ENCODE results near the gene CFAP43.

CFAP43 gene, protein sequence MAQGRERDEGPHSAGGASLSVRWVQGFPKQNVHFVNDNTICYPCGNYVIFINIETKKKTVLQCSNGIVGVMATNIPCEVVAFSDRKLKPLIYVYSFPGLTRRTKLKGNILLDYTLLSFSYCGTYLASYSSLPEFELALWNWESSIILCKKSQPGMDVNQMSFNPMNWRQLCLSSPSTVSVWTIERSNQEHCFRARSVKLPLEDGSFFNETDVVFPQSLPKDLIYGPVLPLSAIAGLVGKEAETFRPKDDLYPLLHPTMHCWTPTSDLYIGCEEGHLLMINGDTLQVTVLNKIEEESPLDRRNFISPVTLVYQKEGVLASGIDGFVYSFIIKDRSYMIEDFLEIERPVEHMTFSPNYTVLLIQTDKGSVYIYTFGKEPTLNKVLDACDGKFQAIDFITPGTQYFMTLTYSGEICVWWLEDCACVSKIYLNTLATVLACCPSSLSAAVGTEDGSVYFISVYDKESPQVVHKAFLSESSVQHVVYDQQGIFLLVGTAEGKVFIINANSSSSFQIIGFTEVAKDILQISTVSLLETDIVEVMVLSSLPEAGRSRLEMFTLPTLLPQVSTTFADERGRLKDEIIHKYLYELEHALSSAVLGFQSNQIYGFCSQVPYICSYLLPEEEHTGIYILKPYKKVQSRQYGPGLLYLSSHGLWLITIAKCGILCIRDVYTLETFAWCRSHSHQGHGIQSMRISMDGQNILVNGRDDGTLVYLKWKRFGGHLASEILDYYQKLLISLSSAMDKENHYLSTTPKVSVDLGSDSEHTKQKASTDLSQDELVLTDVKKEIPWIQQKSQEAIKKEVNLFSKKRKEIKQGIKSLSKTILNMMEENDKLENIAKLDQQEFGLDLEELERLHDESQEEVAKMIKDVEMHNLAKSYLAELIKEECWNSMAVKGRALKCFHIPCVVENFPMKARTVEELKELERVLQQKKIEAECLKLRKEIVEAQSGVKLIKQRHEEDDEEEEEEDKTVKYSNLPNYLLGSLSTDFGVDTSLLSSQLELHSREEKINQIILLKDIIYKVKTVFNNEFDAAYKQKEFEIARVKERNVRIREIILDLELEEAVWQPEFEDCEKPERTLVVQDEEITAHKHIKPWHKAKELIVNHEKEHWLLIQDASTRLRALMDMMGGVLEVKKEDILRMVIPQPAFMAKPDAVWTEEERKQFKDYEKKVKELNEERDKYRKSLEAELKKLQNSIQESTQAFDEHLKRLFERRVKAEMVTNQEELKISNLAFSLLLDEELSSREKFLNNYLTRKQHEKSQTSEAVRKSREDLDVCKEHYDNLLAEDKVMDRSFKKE (N-terminal part only)

DNA sequence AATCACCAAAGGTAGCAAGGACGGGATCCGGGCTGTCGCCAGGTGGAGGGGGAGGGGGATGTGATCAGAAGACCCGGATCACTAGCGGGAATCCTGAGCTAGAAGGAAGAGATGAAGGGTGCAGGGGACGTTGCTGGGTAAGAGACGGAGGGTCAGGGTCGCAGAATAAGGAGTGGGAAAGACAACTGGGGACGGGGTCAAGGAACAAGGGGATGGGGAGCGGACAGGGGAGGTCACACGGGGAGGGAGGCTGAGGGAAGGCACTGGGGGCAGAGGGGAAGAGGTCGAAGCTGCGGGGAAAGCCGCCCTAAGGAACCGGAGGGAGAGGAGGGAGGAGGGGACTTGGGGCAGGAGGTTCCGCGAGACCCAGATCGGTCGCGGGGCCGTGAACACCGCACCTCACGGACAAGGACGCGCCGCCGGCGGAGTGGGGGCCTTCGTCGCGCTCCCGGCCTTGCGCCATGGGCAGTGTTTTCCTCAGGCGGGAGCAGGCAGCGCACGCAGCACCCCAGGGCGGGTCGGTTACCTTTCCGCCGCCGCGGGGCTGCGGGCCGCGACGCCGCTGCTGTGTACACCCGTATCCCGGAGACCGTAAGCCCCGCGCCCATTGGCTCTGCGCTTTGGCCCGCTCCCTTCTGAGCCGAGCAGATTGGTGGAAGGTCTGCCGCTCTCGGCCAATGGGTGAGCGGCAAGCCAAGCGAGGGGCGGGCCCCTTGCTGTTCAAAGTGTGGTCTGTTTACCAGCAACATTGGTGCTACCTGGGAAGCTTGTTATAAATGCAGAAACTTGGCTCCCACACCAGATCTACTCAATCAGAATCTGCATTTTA lies at the start of gene CFAP43:
TSS of gene CFAP43 (minus strand) at position 581 of the 829 bp plus-strand sequence. CDS start at position 463, 118 bp downstream.
- peaks cover 7% of the 10 kb centered on the region for H3K9me3 Mint-ChIP-seq
- peaks cover 25% of the 10 kb centered on the region for H3K27me3 Mint-ChIP-seq
- H3K36me3 Mint-ChIP-seq, result no peaks in the 10 kb centered on the region
- ATAC-seq, result peak; percentile 100
- H3K4me3 Mint-ChIP-seq, result peak within 1 kb of the TSS; percentile 93
- peaks cover 12% of the 10 kb centered on the region for H3K4me1 Mint-ChIP-seq
- peak within 1 kb of the TSS; percentile 70 for H3K27ac Mint-ChIP-seq

DNA sequence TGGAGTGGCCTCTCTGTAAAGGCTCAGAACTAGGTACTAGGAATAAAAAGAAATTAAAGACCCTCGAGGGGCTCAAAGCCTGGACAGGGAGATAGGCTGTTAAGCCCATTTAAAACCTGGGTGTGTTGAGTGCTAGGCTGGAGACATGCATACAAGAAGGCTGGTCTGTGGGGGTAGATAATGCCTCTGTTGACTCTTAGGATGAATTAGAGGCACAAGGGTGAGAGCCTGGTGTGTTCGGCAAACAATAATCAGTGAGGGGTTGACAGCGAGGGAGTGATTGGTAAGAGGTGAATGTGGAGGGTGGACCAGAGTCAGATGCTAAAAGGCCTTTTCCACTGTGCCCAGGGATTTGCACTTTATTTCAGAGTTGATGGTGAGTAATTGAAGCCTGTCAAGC lies 49.5 kb upstream of the CFAP43 start:
- no peaks in the 10 kb centered on the region for H3K27me3 Mint-ChIP-seq
- H3K4me3 Mint-ChIP-seq, result no peak overlapping the region
- no peak overlapping the region for H3K27ac Mint-ChIP-seq
- no peaks in the 10 kb centered on the region for H3K9me3 Mint-ChIP-seq
- H3K4me1 Mint-ChIP-seq, result no peaks in the 10 kb centered on the region
- ATAC-seq, result no peak
- H3K36me3 Mint-ChIP-seq, result no peaks in the 10 kb centered on the region

DNA sequence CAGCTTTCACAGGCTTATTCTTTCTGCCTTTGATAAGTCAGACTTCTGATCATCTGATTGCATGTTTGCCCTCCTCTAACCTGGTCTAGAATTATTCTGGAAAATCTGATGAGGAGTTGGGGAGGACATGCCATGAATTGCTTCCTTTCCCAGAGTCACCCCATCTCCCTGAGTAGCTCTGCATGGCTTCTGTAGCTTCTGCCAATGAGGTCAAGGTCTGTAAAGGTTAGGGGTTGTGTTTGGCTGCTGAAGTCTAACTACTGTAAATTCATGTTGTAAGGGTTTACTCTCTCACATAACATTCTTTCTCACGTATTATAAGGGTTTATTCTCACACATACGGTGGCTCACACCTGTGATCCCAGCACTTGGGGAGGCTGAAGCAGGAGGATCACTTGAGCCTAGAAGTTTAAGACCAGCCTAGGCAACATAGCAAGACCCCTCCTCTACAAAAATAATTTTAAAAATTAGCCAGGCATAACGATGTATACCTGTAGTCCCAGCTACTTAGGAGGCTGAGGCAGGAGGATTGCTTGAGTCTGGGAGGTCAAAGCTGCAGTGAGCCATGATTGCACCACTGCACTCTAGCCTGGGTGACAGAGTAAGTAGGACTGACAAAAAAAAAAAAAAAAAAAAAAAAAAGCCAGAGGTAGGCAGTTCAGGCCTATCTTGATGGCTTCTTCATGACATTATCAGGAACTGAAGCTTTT lies 47.5 kb upstream of the CFAP43 start:
- peaks cover 13% of the 10 kb centered on the region for H3K27me3 Mint-ChIP-seq
- H3K27ac Mint-ChIP-seq, result no peak overlapping the region
- no peak overlapping the region for H3K4me3 Mint-ChIP-seq
- no peak for ATAC-seq
- peaks cover 3% of the 10 kb centered on the region for H3K4me1 Mint-ChIP-seq
- no peaks in the 10 kb centered on the region for H3K36me3 Mint-ChIP-seq
- H3K9me3 Mint-ChIP-seq, result no peaks in the 10 kb centered on the region

DNA sequence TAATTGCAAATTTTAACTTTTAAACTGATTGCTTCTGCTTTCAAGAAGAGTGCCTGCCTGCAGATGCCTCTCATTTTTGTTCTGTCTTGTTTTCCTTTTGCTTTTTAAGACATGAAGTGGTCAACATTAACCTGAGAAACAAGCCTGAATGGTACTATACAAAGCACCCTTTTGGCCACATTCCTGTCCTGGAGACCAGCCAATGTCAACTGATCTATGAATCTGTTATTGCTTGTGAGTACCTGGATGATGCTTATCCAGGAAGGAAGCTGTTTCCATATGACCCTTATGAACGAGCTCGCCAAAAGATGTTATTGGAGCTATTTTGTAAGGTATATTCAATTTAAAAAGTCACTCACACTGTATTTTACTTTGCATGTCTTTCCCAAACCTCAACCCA lies 45.6 kb upstream of the CFAP43 start:
- no peaks in the 10 kb centered on the region for H3K36me3 Mint-ChIP-seq
- ATAC-seq, result no peak
- no peaks in the 10 kb centered on the region for H3K9me3 Mint-ChIP-seq
- peaks cover 23% of the 10 kb centered on the region for H3K27me3 Mint-ChIP-seq
- no peak overlapping the region for H3K4me3 Mint-ChIP-seq
- no peak overlapping the region for H3K27ac Mint-ChIP-seq
- peaks cover 6% of the 10 kb centered on the region for H3K4me1 Mint-ChIP-seq

DNA sequence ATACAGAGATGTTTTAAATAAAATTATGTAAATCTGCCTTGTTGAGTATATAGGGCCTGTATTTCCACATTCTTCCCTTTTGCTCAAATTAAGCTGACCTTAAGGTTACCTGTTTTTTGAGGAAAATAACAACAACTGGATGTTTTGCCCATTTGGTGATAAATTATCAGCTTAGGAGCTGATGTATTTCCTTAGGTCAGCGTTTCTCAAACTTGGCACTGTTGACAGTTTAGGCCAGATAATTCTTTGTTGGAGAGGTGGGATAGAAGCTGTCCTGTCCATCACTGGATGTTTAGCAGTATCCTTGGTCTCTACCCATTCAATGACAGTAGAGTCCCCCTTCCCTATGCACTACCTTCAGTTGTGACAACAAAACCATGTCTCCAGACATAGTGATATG lies 44.0 kb upstream of the CFAP43 start:
- Mint-ChIP-seq H3K4me1 (peaks cover 6% of the 10 kb centered on the region), H3K27ac (no peak overlapping the region), H3K9me3 (no peaks in the 10 kb centered on the region), H3K4me3 (no peak overlapping the region), H3K27me3 (peaks cover 23% of the 10 kb centered on the region), H3K36me3 (no peaks in the 10 kb centered on the region)
- no peak for ATAC-seq

DNA sequence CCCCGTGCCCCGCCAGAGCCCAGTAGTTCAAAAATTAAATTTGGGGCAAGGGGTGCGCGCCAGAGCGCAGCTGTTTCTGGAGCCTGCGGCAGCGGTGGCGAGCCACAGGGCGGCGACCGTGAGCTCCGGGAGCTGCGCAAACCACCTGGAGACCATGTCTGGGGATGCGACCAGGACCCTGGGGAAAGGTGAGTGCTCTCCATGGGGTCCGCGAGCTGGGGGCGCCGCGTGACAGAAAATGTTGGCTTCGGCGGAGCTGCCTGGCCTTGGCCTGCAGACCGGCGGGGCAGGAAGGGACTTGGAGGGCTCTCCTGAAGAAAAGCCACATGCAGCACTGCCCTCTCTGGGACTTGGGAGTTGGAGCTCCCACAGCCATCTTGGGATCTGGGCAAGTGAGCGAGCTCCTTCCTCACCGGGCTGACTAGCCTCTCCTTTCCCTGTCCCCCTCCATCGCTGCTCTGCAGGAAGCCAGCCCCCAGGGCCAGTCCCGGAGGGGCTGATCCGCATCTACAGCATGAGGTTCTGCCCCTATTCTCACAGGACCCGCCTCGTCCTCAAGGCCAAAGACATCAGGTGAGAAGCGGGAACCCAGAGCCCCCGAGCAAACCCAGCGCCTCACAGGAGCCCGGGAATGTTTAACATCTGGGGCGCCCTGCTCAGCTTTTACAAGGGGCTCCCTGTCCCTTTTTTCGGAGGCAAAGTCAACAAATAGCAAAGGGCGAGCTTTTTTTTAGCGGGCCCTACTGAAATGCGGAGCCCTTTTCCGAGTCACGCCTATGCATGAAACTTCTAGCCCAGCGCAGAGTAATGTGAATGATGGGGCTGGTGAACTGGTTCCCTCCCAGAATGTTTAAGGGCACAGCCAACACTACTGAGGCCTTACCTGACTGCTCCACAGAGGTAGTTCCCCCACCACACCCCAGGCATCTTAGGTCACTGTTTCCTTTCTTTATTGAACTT lies 42.9 kb upstream of the CFAP43 start:
- H3K4me3 Mint-ChIP-seq, result peak overlapping the region; percentile 47
- H3K9me3 Mint-ChIP-seq, result no peaks in the 10 kb centered on the region
- H3K27me3 Mint-ChIP-seq, result peaks cover 23% of the 10 kb centered on the region
- no peak for ATAC-seq
- no peak overlapping the region for H3K27ac Mint-ChIP-seq
- no peaks in the 10 kb centered on the region for H3K36me3 Mint-ChIP-seq
- H3K4me1 Mint-ChIP-seq, result peaks cover 6% of the 10 kb centered on the region

DNA sequence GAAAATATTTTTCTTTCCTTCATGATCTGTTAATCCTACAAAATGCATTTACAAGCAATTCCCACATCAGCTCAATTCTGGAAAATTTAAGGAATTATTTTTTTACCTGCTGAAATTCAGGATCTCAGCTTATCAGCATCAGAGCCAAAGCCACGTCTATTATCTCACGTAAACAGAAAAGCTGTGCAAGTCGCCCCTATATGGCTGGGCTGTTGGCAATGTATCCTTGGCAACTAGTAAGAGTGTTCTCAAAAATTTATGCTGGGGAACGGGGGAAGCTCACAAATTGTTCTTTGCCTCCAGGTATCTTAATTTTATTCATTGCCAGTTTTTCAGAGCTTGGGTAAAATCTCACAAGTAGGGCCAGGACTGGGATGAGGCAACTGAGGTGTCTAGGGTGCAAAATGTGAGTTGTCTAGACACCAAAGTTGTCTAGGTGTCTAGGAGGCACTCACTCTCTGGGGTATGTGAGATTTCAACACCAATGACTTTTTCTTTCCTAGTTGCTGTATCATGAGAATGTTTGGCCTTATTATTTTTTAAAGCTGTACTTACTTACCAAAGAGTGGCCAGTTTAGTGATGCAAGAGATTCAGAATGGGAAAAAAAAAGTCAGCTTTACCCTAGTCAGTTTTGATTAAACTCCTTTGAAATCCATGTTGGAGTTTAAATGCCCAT lies 41.9 kb upstream of the CFAP43 start:
- Mint-ChIP-seq H3K9me3 (no peaks in the 10 kb centered on the region), H3K4me3 (no peak overlapping the region), H3K27ac (no peak overlapping the region), H3K4me1 (peaks cover 15% of the 10 kb centered on the region), H3K27me3 (peaks cover 23% of the 10 kb centered on the region), H3K36me3 (no peaks in the 10 kb centered on the region)
- no peak for ATAC-seq

DNA sequence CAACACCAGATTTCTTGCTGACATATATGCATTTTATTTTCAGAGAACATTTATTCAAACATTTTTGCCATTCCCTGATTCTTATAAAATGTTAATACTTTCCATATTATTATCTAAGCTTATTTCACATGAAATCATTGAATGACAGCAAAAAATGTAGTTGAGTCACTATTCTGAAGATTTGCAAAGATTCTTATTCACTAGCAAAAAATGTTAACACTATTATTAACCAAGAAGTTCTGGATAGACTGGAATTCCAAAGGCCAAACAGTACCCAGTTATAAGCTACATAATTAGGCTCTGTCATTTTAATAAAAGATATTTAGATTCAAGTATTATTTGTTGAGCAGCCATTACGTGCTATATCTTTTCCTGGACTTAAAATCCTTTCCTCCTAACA lies 41.1 kb upstream of the CFAP43 start:
- H3K9me3 Mint-ChIP-seq, result no peaks in the 10 kb centered on the region
- H3K4me3 Mint-ChIP-seq, result no peak overlapping the region
- H3K4me1 Mint-ChIP-seq, result peaks cover 15% of the 10 kb centered on the region
- H3K27ac Mint-ChIP-seq, result no peak overlapping the region
- no peak for ATAC-seq
- H3K27me3 Mint-ChIP-seq, result peaks cover 23% of the 10 kb centered on the region
- H3K36me3 Mint-ChIP-seq, result no peaks in the 10 kb centered on the region

DNA sequence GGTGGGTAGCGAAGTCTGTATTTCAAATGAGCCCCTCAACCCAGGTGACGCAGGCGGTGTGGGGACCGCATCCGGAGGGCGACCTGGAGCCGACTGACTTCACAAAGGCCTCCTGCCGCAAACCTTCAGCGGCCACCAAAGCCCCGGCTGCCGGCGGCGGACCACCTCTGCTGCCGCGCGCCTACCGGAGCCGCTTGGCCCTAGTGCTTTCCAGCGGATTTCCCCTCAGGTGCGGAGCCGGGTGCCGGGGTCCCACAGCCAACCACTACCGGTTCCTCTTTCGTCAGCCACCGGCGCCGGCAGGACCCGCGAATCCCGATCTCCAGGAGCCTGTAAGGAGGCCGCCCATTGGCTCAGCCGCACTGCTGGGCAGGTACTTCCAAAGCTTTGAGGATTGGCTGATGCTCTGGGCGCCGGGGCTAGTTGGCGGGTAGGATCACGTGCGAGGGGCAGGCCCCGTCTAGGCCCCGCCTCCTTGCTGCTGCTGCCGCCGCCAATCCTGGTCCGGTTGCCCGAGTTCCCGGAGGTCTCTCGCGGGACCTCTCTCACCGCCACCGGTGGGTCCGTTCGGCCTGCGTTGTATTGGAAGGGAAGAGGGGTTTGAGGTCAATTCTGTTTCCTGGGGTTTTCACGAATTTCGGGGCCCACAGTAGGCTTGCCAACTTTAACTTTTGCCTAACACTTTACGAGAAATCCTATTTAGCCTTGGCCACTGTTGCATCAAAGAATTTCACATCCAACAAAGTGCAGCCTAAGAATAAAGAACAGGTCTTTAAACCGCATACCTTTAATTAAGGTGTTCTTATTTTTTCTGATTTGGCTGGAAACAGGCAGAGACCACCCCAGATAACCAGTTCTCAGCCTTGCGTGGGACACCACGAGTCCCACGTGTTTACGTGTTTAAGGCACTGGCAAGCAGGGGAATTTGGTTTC lies 36.8 kb upstream of the CFAP43 start, which contains the start of gene GSTO2:
TSS of gene GSTO2 (plus strand) at position 472 of the 933 bp plus-strand sequence. CDS start 5,732 bp downstream, outside the sequence.
- Mint-ChIP-seq H3K9me3 (no peaks in the 10 kb centered on the region), H3K4me1 (peaks cover 40% of the 10 kb centered on the region), H3K4me3 (peak within 1 kb of the TSS; percentile 94), H3K27ac (peak within 1 kb of the TSS; percentile 83), H3K27me3 (peaks cover 2% of the 10 kb centered on the region), H3K36me3 (peaks cover 24% of the 10 kb centered on the region)
- ATAC-seq, result peak; percentile 99

DNA sequence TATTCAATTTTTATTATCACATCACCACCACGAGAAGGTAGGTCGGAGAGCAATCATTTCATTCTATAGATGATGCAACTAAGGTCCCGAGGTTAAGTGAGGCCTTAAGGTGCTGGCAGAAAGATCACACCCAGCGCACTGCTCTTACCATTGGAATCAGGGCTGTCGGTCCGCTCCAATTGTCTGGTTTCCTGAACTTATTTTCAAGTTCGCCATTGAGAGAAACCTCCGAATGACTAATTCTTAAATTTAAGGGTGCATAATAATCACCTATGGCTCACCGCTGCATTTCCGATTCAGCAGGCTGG lies 36.2 kb upstream of the CFAP43 start:
- Mint-ChIP-seq H3K36me3 (peaks cover 27% of the 10 kb centered on the region), H3K27me3 (no peaks in the 10 kb centered on the region), H3K4me3 (peak overlapping the region; percentile 94), H3K4me1 (peaks cover 44% of the 10 kb centered on the region), H3K9me3 (no peaks in the 10 kb centered on the region), H3K27ac (peak overlapping the region; percentile 83)
- ATAC-seq, result no peak

DNA sequence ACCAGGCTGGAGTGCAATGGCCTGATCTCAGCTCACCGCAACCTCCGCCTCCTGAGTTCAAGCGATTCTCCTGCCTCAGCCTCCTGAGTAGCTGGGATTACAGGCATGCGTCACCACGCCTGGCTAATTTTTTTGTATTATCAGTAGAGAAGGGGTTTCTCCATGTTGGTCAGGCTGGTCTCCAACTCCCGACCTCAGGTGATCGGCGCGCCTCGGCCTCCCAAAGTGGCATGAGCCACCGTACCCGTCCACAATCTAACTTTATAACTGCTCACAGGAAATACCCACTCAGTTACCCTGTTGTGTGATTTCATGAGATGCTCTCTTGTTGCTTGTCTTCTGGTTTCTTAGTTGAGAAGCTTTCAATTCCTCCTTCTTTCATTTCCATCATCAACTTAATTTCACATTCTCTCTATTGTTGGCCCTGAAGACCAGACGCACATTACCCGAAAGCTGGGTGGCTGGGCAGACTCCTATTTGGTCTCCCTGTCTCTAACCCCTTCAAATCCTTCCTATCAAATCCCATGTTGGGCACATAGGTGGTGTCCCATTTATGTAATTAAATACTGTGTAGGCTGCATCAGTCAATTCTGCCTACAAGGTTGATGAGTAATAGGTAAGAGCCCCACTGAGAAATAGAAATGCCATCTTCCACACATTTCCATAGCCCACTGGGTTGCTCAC lies 35.7 kb upstream of the CFAP43 start:
- ATAC-seq, result peak; percentile 5
- H3K27me3 Mint-ChIP-seq, result no peaks in the 10 kb centered on the region
- H3K27ac Mint-ChIP-seq, result peak overlapping the region; percentile 83
- peaks cover 27% of the 10 kb centered on the region for H3K36me3 Mint-ChIP-seq
- peak overlapping the region; percentile 94 for H3K4me3 Mint-ChIP-seq
- peaks cover 44% of the 10 kb centered on the region for H3K4me1 Mint-ChIP-seq
- H3K9me3 Mint-ChIP-seq, result no peaks in the 10 kb centered on the region

Data from stimulated activated memory B cell treated with anti-CD40 and anti-IgM and Interleukin-4, amounts not matched to agents 10 μg/mL and 1 μg/mL and 100 μg/mL, for 72 hours (primary cell).